Activated CD4-positive, alpha-beta T cell treated with anti-CD3 and anti-CD28 coated beads for 48 hours (primary cell): ENCODE data around the gene HAPLN3.
A peak's percentile ranks its signal among the peaks of the same experiment; 100 is the strongest.
"Not testable (repeated sequence)": the region's sequence is repeated elsewhere in the genome, so short reads cannot be mapped to it uniquely, and the experiment has no call there.

ENCODE experiments used
- DNase-seq: peaks from one replicate; pipeline ENCODE4 v3.0.0-alpha.2; 2020

HAPLN3 gene, protein sequence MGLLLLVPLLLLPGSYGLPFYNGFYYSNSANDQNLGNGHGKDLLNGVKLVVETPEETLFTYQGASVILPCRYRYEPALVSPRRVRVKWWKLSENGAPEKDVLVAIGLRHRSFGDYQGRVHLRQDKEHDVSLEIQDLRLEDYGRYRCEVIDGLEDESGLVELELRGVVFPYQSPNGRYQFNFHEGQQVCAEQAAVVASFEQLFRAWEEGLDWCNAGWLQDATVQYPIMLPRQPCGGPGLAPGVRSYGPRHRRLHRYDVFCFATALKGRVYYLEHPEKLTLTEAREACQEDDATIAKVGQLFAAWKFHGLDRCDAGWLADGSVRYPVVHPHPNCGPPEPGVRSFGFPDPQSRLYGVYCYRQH

DNA sequence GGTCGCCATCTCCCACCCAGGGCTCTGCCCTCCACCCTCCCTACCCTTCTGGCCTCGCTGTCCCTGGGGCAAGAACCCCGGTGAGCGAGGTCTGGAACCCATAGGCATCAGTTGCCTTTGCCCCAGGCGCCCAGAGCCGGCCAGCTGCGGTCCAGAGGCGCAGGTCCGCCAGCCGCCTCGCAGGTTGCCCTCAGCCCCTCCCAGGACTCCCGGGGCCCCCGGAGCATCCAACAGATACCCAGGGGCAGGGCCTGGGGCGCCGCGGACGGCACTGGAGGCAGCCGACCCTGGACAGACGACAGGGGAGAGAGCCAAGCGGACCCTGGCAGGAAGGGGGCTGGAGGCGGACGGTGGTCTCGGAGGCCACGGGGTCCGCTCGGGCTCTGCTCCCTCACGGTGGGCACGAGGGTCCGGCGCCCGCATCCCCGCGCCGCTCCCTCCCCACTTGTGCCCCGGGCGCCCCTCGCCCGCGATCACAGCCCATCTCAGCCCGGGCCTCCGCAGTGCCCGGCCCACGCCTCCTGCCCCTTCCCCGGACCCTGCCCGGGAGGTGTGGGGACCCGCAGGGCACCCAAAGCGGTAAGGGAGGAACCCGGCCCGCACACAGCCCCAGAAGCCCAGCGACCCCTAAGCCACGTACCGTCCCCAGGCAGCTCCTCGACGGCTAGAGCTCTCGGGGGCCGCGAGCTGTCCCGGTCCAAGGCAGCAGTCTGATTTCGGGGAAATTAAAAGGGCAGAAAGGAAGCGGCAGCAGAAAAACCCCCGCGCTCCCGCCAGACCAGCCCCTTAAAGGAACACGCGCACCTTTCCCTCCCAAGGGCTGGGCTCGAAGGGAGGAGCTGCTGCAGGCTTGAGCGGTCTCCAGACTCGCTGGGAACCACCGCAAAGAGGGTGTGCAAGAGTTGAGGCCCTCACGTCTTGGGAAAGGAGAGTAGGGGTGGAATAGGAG, at the start of gene HAPLN3:
HAPLN3 (minus strand) TSS at position 726 of the 949 bp plus-strand sequence. CDS start 8,246 bp downstream, outside the sequence.
- DNase-seq: peak; percentile 79

DNA sequence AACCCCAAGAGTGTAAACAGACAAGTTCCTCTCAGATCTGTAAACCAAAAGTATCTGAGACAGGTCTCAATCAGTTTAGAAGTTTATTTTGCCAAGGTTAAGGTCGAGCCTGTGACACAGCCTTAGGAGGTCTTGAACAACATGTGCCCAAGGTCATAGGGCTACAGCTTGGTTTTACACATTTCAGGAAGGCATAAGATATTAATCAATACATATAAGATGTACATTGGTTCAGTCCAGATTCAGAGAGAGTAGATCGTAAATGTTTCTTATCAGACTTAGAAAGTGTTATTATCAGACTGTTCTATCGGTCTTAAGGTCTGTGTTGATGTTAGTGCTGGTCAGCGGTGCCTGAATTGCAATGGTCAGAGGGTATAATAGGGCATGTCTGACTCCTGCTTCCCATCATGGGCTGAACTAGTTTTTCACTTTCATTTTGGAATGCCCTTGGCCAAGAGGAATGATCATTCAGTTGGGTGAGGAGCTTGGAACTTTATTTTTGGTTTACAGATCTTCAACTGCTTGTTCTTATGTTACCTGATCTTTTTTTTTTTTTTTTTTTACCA, 44.8 kb upstream of the HAPLN3 start:
- no peak for DNase-seq

DNA sequence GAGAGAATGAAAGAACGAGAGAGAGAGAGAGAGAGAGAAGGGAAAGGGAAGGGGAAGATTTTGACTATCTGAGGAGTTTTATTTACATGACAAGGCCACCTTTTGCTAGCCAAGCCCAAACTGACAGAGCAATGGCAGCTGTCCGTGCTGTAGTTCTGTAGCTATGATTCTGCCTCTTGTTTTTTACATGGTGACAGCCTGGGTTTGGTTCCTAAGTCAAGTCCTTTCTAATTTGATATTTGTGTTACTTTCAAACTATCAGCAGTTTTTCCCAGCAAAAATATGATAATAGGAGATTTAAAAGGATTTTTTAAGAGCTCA, 44.1 kb upstream of the HAPLN3 start:
- no peak for DNase-seq

DNA sequence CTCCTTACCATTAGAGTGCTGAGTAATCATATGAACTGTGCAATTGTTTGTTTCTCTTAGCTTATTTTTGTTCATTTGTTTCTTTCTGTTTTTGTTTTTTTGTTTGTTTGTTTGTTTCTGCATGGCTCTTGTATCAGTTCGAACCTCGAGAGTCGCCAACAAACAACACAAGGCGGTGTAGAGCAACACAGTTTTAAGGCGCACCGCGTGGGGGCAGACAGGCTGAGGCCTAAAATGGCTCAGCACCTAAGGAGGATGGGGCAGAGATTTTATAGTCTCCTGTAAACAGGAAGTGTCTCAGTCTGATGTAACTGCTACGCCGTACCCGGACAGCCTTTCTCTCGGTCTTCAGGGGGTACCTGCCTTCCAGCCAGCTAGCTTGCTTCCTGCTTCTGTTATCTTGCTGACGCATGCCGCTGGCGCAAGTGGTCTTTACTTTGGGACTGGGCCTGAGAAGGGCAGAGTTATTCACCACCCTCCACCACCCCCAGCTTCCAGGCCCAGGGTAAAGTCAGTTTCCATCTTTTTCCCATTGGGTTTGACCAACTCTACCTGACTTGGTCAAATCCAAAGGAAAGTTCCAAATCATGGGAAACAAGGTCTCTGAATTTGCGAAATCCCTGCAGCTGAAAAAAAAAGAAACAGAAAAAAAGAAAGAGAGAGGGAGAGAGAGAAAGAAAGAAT, 43.6 kb upstream of the HAPLN3 start:
- DNase-seq: no peak

DNA sequence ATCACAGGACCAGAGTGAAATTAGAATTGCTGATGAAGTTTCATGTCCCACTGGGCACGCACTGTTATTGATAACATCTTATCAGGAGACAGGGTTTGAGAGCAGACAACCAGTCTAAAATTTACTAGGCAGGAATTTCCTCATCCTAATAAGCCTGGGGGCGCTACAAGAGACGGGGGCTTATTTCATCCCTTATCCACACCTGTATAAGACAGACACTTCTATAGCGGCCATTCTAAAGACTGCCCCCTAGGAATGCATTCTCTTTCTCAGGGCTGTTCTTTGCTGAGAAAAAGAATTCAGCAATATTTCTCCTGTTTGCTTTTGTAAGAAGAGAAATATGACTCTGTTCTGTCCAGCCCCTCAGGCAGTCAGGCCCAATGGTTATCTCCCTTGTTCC, 39.1 kb upstream of the HAPLN3 start:
- DNase-seq: not testable (repeated sequence)

DNA sequence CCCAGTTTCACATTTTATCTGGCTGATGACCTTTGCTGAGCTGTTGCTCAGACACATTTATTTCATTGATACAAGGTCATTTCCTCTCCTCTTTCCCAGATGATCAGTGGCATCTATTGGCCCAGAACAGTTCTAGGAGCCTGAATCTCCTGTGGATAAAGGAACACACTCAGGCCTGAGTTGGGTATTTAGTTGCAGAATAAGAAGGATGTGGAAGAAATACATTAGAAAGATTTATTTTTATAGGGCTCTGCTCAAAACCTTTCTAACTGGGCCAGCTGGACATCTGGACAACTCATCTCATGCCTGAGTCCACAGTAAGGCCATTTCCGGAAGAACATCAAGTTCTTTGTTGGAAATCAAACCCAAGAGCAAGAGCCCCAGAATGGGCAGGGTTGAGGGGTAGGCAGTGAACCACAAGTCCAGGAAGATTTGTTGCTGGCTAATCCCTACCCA, 37.6 kb upstream of the HAPLN3 start:
- no peak for DNase-seq

DNA sequence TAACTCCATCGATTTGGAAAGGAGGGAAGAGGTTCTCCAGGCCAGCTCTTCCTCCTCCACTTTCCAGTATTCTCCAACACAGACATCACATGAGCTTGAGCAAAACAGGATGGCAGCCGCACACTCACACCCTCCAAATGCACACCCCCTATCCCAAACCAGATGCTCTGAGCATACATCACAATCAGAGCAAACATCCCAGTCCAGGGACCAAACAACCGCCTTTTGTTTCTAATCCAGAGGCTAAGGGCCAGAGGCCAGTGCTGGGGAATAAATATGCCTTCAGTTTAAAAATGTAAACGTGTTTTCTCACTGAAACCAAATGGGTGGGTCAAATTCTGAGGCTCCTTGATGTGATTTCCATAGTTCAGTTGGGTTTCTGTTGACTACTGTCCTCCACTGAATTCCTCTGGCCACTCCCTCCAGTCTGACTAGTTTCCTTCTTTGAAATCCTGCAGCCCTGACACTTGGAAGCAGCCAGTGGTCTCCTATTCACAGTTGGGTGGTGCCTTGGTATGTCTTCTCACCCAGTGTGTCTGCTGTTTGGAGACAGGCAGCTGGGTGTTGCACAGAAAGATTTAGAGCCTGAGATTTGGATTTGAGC, 37.0 kb upstream of the HAPLN3 start:
- no peak for DNase-seq

DNA sequence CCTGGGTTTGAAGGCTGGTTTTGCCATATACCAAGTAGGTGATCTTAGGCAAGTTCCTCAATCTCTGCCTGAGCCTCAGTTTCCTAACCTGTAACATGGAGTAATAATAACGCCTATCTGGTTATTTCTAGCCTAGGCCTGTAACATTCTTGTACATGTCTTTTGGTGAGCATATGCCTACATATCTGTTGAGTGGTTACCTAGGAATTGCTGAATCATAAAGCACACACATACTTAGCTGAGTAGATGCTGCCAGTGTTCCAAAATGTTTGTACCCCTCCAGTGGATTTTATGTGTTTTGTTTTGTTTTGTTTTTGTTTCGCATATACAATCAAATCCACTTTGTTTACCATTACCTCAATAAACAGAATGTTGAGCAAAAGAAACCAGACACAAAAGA, 35.2 kb upstream of the HAPLN3 start:
- no peak for DNase-seq

DNA sequence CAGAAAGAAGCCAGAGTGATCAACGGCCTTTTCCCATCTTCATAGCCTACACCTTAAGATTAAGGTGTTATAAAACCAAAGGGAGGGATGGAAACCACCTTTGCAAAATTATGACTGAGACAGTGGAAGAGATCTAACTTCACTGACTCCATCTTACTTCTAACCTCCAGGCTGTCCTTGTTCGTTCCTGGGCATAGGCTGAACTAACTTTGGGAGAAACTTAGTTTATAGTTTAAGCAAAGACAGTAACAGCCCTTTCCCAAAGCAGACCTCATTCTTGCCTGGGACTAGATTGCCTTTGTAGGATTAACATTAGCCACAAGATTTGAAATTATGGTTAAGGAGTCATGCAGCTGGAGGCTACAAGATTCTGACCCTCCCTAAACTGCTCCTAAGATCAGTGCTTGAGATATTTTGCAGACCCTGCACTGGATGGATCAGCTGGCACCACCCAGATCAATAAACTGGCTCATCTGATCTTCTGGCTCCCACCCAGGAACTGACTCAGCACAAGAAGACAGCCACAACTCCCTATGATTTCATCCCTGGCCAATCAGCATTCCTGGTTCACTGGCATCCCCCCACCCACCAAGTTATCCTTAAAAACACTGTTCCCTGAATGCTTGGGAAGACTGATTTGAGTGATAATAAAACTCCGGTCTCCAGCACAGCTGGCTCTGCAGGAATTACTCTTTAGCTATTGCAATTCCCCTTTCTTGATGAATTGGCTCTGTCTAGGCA, 34.2 kb upstream of the HAPLN3 start:
- not testable (repeated sequence) for DNase-seq

DNA sequence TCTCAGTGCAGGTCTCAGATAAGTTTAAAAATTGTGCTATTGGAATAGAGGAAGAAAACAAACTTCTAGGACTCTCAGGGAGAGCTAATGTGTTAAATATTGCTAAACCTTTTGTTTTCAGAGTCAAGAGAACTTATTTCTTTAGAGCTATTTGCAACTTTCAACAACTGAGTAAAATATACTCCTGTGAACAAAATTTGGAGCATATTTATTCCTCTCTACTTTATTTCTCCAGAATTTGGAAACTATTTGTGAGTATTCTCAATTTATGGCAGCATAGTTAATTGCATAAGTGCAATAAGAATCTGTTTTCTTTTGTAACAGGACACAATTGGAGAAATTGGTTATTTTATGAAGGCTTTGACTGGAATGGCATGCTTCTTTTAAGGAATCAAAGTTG, 32.8 kb upstream of the HAPLN3 start:
- DNase-seq: not testable (repeated sequence)

DNA sequence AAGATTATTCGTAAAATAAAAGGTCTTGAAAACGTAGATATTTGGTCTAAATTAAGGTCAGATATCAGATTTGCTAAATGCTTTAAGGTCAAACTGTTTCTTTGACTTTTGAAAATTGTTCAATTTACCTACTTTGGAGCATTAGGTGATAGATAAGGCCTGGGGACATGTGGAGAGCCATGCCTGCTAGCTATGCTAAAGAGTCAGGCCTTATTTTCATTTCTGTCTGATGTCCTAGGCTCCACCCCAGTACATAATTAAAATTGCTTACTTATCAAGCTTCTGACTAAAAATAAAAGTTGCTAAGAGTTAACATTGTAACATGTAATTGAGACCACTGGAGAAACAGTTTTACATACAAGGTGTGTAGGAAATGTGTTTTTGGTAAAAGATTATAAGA, 30.3 kb upstream of the HAPLN3 start:
- DNase-seq: not testable (repeated sequence)

DNA sequence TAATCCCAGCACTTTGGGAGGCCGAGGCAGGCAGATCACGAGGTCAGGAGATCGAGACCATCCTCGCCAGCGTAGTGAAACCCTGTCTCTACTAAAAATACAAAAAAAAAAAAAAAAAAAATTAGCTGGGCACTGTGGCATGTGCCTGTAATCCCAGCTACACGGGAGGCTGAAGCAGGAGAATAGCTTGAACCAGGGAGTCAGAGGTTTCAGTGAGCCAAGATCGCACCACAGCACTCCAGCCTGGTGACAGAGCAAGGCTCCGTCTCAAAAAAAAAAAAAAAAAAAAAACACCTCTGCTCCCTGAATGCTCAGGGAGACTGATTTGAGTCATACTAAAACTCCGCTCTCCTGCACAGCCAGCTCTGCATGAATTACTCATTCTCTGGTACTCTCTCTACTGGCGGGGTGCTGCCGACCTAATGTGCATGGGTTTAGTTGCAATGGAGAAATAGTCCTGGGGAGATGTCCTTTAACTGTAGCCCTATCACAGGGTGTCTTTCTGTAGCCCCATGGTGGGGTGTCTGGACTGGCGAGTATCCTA, 25.6 kb upstream of the HAPLN3 start:
- DNase-seq: peak; percentile 65

DNA sequence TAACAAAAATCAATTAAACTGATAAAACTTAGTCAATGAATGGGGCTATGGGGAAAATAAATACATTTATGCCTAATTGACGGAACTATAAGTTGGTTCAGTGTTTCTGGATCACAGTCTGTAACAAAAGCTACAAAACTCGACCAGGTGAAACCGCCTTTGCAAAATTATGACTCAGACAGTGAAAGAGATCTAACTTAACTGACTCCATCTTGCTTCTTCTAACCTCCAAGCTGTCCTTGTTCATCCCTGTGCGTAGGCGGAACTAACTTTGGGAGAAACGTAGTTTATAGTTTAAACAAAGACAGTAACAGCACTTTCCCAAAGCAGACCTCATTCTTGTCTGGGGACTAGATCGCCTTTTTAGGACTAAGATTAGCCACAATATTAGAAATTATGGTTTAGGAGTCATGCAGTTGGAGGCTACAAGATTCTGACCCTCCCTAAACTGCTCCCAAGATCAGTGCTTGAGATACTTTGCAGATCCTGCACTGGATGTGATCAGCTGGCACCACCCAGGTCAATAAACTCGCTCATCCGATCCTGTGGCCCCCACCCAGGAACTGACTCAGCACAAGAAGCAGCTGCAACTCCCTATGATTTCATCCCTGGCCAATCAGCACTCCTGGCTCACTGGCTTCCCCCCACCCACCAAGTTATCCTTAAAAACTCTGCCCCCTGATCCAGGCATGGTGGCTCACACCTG, 25.0 kb upstream of the HAPLN3 start:
- no peak for DNase-seq

DNA sequence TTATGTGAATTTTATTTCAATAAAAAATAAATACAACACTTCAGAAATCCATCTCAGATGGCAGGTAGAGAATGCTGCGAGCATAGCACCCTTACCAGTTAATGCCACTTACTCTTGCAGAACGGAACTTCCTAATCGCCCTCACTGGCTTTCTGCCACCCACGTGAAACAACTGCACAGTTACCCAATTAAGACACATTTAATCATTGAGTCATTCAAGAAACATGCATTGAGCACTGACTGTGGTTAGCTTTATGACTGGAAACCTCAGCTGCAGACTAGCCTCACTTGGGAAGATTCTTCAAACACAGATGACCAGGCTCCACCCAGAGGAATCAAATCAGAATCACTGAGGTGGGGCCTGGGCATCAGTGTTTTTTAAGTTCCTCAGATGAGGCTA, 23.4 kb upstream of the HAPLN3 start:
- peak; percentile 74 for DNase-seq

DNA sequence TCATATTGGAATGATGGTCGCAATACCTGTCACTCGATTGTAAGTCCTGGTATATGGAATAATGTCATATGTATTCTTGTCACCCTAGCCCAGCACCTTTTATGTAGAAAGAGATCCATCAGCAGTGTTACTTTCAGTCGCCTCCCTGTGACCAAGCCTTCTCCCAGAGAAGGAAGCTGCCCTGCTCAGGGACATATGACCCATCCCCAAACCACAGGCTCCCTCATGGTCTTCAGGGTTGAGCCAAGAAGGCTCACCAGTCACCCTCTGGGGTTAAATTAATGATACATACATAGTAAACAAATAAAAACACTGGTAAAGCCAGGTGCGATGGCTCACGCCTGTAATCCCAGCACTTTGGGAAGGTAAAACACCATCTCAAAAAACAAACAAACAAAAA, 22.4 kb upstream of the HAPLN3 start:
- no peak for DNase-seq

DNA sequence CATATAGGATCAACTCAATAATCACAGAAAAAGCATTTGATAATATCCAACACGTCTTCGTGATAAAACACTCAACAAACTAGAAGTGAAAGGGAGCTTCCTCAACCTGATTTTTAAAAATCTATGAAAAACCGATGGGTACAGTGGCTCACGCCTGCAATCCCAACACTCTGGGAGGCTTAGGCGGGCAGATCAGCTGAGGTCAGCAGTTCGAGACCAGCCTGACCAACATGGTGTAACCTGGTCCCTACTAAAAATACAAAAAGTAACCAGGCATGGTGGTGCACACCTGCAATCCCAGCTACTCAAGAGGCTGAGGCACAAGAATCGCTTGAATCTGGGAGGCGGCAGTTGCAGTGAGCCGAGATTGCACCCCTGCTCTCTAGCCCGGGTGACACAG, 20.0 kb upstream of the HAPLN3 start:
- DNase-seq: no peak

DNA sequence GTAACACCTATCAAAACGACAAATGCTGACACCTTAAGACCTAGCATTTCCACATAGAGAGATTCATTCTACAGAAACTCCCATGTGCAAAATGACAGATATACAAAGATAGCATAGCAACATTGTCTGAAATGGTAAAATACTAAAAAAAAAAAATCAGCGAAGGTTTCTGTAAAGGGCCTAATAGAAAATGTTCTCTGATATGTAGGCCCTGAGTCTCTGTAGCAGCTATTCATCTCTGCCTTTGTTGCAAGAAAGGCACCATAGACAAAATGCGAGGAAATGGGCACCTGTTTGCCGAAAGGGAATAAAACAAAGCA, 18.5 kb upstream of the HAPLN3 start:
- no peak for DNase-seq

DNA sequence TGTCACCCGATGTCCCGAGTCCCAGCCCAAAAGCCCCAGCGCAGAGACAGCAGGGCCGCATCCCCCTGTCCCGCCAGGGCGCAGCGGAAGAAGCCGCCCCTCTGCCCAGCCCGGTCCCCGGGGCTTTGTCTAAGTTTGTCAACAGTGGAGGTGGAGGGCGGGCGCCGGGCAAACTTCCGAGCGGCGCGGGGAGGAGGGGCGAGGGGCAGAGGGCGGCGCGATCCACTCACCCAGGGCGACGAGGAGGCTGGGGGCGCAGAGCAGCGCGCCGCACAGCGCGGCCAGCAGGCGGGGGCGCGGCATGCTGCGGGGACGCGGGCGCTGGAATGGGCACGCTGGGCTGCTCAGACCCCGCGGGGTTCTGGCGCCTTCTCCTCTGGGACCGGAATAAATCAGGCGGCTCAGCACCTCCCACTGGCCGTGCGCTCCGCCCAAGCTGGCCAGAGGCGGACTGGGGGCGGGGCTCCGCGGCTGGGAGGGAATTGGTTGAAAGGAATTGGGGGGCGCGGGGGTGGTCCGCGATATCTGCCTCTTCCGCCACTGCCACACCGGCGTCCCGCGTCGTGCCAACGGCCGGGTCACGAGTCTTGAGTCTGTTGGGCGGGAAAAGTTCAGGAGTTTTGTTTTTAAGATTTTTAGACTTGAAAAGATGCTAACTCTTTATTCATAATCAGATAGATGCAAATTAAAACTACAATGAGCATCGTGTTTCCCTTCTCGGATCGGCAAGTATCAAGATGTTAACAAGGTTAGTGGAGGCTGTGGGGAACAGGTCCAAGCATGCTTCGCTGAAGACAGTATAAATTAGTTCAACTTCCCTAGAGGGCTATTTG, 17.9 kb upstream of the HAPLN3 start, which contains the start of gene MFGE8:
MFGE8 (minus strand) TSS at position 363 of the 833 bp plus-strand sequence; CDS start at position 303, 60 bp downstream.
- DNase-seq: peak; percentile 71

DNA sequence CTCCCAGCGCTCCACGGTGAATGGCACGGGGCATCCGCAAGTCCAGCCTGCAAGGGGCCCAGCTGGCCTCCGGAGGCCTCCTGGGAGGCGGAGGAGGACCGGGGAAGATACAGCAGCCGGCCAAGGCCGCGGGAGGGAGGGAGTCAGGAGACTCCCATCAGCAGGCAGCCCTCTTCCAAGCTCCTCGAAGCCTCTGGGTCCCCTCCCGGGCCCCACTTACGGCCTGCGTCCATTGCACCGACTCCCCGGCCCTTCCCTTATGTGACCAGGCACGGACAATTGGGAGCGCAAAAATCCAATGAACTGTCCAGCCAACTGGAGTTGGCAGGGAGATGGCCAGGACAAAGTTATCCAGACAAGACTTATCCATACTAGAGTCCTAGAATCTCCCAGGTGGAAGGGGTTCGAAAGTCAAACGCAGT, 17.2 kb upstream of the HAPLN3 start:
- no peak for DNase-seq

DNA sequence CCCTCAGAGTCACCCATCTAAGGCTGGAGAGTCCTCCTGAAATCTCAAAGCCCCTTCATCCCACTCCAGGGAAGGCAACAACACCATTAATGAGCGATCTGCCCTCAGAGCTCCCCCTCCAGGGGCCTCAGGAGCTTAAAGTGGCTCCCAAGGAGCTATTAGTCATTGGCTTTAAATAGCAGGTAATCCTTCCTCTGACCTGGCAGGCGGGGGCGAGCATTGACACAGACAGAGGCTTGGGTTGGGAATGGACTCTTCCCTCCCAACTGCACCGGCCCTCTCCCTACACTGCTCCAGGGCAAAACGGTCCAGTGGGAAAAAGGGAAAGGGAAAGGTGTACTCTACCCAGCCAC, 16.4 kb upstream of the HAPLN3 start:
- no peak for DNase-seq
